GM13977 (cell line): ENCODE measurements around the gene TMC4.
"Not testable (repeated sequence)": the region's sequence is repeated elsewhere in the genome, so short reads cannot be mapped to it uniquely, and the experiment has no call there.

Experiments used
- DNase-seq: peaks from one replicate; pipeline ENCODE4 v3.0.0; 2012; ENCODE audit warnings: low spot score
- in situ Hi-C: fragments of 300-500 bp; cut with MboI; formaldehyde crosslinking; loops from one replicate; pipeline ENCODE4 v1.12.0; 2022; ENCODE audit warnings: low sequenced_read_pairs, low pct_unique_long_range_greater_than_20kb, mixed read lengths, inconsistent platforms; ENCODE audit not compliant: unreplicated experiment
- TF ChIP-seq, protein P1 (sequence below): IDR thresholded peaks from 2 replicates; pipeline ENCODE4 v1.5.1; 2012; ENCODE audit warnings: mild to moderate bottlenecking, control low read depth; ENCODE audit not compliant: insufficient read depth; ENCODE audit errors: extremely low read depth, missing control alignments

The TMC4 gene

DNA sequence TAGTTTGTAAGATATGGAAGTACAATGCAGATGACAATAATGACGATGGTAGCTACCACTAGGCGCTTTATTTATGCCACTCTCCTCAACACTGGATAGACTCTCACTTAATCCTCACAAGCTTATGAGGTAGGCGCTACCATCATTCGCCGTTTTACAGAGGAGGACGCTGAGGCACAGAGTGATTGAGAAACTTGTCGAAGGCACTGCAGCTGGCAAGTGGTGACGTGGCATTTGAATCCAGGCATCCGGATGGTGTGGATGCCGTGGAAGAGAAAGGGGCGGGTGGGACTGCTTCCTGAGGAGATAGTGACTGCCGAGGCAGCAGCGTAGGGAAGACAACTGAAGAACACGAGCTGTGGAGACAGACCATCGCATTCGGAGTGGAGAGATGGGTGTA is 26.4 kb upstream of the TMC4 start:
- no peak for DNase-seq
- TF ChIP-seq, protein P1, sequence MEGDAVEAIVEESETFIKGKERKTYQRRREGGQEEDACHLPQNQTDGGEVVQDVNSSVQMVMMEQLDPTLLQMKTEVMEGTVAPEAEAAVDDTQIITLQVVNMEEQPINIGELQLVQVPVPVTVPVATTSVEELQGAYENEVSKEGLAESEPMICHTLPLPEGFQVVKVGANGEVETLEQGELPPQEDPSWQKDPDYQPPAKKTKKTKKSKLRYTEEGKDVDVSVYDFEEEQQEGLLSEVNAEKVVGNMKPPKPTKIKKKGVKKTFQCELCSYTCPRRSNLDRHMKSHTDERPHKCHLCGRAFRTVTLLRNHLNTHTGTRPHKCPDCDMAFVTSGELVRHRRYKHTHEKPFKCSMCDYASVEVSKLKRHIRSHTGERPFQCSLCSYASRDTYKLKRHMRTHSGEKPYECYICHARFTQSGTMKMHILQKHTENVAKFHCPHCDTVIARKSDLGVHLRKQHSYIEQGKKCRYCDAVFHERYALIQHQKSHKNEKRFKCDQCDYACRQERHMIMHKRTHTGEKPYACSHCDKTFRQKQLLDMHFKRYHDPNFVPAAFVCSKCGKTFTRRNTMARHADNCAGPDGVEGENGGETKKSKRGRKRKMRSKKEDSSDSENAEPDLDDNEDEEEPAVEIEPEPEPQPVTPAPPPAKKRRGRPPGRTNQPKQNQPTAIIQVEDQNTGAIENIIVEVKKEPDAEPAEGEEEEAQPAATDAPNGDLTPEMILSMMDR = no peak
- in situ Hi-C loops = no loop called here

DNA sequence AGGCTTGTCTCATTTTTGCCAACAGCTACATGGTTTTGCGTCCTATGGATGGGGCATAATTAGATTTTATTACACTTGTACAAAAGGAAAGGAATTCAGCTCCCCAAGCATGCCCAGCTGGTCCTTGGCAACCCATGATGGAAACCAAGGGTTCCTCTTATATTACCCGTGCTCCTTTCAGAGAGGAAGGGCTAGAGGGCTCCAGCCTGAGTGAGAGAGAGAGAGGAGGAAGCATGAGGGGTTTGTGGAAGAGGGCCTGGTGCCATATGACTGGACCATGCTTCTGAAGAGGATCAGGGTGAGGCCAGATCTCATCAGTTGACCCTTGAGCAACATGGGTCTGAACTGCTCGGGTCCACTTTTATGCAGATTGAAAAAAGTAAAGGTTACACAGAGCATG is 24.2 kb upstream of the TMC4 start:
- no peak for DNase-seq
- in situ Hi-C loops = no loop called here
- TF ChIP-seq, protein P1 = no peak

DNA sequence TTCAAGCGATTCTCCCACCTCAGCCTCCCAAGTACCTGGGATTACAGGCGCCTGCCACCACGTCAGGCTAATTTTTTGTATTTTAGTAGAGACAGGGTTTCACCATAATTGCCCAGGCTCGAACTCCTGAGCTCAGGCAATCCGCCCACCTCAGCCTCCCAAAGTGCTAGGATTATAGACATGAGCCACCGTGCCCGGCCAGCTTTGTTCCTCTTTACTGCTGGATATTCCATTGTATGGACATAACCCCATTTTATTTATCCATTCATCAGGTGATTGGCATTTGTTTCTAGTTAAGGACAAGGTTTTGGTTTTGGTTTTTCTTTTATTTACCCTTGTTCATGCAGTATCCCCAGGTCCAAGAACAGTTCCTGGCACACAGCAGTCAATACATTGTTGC is 23.6 kb upstream of the TMC4 start:
- in situ Hi-C loops = no loop called here
- no peak for DNase-seq
- TF ChIP-seq, protein P1 = no peak

DNA sequence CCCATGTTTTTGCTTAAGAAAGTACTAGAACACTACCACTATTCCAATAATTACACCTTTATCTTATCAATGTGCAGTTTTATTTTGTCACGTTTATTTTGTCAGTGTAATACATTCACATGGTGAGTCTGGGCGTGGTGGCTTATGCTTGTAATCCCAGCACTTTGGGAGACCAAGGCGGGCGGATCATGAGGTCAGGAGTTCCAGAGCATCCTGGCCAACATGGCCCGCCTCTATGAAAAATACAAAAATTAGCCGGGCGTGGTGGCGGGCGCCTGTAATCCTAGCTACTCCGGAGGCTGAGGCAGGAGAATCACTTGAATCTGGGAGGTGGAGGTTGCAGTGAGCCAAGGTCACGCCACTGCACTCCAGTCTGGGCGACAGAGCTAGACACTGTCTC is 21.5 kb upstream of the TMC4 start:
- DNase-seq, in situ Hi-C loops: not testable (repeated sequence)

DNA sequence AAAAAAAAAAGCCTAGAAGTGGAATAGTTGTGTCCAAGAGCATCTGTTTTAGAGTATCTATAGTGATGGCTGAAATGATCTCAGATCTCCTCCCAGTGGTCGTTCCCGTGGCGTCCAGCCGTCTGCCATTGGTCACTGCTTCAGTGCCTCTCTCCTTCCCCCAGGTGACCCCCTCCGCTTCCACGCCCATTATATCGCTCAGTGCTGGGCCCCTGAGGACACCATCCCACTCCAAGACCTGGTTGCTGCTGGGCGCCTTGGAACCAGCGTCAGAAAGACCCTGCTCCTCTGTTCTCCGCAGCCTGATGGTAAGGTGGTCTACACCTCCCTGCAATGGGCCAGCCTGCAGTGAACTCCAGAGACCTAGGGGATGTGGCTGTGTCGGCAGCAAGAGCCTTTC is 20.1 kb upstream of the TMC4 start:
- DNase-seq = no peak
- in situ Hi-C loops = no loop called here
- TF ChIP-seq, protein P1 = no peak

DNA sequence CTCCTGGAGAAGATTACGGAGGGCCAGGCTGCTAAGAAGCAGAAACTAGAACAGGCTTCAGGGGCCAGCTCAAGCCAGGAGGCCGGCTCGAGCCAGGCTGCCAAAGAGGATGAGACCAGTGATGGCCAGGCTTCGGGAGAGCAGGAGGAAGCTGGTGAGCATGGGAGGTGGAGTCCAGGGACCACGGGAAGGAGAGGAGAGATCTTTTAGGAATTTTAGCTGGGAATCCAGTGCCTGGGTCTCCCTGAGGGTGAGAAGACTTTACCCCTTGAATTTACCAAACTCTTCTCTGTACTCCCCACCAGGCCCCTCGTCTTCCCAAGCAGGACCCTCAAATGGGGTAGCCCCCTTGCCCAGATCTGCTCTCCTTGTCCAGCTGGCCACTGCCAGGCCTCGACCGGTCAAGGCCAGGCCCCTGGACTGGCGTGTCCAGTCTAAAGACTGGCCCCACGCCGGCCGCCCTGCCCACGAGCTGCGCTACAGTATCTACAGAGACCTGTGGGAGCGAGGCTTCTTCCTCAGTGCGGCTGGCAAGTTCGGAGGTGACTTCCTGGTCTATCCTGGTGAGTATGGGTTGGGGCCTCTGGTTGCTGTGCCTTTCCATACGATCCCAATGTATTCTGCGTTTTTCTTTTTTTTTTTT is 19.0 kb upstream of the TMC4 start:
- in situ Hi-C loops = no loop called here
- no peak for DNase-seq
- TF ChIP-seq, protein P1 = no peak

DNA sequence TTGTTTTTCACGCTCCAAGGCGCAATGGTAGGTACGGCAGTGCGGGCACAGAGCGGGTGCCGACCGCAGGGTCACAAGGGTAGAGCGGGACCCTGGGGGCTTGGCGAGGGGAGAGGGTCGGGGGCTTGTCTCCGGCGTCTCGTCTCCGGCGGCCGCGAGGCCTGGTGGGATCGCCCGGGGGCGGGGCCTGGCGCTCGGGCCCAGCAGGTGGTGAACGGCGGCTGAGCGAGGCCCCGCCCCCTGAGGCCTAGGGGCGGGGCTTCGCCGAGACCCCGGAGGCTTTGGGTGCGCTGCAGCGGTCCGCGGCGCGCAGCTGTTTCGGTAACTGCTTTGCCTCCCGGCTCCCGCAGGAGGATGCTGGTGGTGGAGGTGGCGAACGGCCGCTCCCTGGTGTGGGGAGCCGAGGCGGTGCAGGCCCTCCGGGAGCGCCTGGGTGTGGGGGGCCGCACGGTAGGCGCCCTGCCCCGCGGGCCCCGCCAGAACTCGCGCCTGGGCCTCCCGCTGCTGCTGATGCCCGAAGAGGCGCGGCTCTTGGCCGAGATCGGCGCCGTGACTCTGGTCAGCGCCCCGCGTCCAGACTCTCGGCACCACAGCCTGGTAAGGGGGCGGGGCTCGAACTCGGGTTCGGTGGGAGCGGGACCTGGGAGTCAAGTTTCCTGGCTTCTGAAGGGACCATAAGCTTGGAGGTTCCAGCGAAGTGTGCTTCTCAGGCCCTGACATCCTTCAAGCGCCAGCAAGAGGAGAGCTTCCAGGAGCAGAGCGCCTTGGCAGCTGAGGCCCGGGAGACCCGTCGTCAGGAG is 18.3 kb upstream of the TMC4 start, which contains the start of gene TSEN34:
TSS of gene TSEN34 (plus strand) at position 298 of the 800 bp plus-strand sequence. CDS start at position 355, 57 bp downstream.
- in situ Hi-C loops = no loop called here
- DNase-seq = peak; percentile 86
- TF ChIP-seq, protein P1 = no peak
